Heart left ventricle (tissue), 13 donors: ENCODE measurements around the gene NOP9.

Experiments used
- POLR2A ChIP-seq, 2 donors: fragments of 450-650 bp; IDR thresholded peaks; one replicate each; pipeline ENCODE4 v1.6.1; 2017; ENCODE audit warnings: antibody characterized with exemption in 2 of 2, mild to moderate bottlenecking in 2 of 2, moderate library complexity in 2 of 2
- TF ChIP-seq, protein P1 (sequence below), 12 donors: fragments of 200-600 bp; sonication (generic) in 4 of 12; IDR thresholded peaks; one replicate each; pipeline versions ENCODE4 v1.5.0 to v1.8.0; 2018 to 2022; ENCODE audit warnings: antibody characterized with exemption in 12 of 12, mild to moderate bottlenecking in 5 of 12
- donor health status: ischemic (EF 13 %, LVEDD 7.1; RV severe dilation, severe dysfunction).
- donor health status: DM: no; HTN: yes; CAD: no.
- donor health status: DM: no; HTN: no; CAD: no.
- donor health status: ischemic (EF 25% LVEDD 6.9; RV normal size, moderate dysfunction).
- donor health status: ischemic (EF 25% LVEDD 5.7; RV mildly dilated, moderate dysfunction).
- donor health status: ischemic (EF 35%, LVEDD 5.7; RV mildly dilated, moderate dysfunction).
- donor health status: nonischemic (EF 11% LVEDD 7.7; RV severe dilation, severe dysfunction).
- donor health status: DM: yes; HTN: yes; CAD: no.
- donor health status: PGD.
- donor health status: ischemic (EF 29% LVEDD 5.4; RV normal size, mild dysfunction).
- donor health status: nonischemic (EF 23%, LVEDD 6.1; RV moderate dilation, normal function).

DNA sequence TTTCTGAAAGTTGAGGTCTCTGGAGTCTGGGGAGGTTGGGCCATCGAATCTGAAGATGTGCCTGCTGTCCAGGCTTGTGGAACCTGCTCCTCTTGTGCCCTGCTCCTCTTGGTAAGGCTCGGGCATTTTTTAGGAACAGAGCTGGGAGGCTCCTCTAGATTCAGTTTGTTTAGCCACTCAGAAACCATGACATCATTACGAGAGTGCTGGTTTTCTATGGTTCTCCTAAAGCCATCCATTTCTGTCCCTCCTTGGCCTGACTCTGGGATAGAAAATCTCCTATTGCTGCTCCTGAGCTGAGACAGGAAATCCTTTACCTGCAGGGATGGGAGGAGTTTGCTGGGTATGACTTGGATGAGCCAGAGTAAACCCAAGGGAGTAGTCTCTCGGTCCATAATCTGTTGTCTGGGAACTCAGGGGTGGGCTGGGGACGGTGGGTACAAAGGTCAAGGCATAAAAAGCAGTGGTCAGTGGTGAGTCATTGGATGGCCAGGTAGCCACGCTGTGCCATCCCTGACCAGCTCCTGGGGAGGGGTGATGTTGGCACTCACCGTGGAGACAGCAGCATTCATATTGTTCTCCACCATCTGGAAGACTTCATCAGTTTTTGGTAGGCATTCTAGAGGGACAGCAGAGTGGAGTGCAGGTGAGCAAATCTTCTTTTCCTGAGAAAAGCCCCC is 37.6 kb downstream of the NOP9 start:
- no peak for TF ChIP-seq POLR2A (IDR thresholded peaks at IDR 0.05)
- TF ChIP-seq, protein P1, sequence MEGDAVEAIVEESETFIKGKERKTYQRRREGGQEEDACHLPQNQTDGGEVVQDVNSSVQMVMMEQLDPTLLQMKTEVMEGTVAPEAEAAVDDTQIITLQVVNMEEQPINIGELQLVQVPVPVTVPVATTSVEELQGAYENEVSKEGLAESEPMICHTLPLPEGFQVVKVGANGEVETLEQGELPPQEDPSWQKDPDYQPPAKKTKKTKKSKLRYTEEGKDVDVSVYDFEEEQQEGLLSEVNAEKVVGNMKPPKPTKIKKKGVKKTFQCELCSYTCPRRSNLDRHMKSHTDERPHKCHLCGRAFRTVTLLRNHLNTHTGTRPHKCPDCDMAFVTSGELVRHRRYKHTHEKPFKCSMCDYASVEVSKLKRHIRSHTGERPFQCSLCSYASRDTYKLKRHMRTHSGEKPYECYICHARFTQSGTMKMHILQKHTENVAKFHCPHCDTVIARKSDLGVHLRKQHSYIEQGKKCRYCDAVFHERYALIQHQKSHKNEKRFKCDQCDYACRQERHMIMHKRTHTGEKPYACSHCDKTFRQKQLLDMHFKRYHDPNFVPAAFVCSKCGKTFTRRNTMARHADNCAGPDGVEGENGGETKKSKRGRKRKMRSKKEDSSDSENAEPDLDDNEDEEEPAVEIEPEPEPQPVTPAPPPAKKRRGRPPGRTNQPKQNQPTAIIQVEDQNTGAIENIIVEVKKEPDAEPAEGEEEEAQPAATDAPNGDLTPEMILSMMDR (IDR thresholded peaks at IDR 0.05), result no peak
